ENCODE results near the gene STAC.
A peak's percentile ranks its signal among the peaks of the same experiment; 100 is the strongest.

- TF ChIP-seq CTCF (IDR thresholded peaks at IDR 0.05), result peak in 3 of 7 experiments; percentile 16 to 34 (median 31)
- TF ChIP-seq POLR2AphosphoS5 (IDR thresholded peaks at IDR 0.05), result no peak
Measured at GRCh38 chr3:36540888-36541518, 160.7 kb downstream of the STAC start.

All from stomach (tissue), 4 donors.